Spleen (tissue), 7 donors: ENCODE results near the gene ANKK1.

Source experiments
- CTCF ChIP-seq, 11 experiments: fragments of 200-600 bp in 7 of 11; fragments of 450-650 bp in 4 of 11; sonication (generic) in 4 of 11; IDR thresholded peaks in 8 of 11; conservative IDR thresholded peaks in 3 of 11; 1 replicate in 7 of 11; 2 replicates in 4 of 11; pipeline versions ENCODE4 v1.4.0 to v1.8.0; 2016 to 2021; ENCODE audit warnings: antibody characterized with exemption in 11 of 11, inconsistent platforms in 4 of 11, mild to moderate bottlenecking in 1 of 11
- POLR2A ChIP-seq, 3 donors: fragments of 450-650 bp; IDR thresholded peaks; one replicate each; pipeline ENCODE4 v1.5.1; 2017; ENCODE audit warnings: antibody characterized with exemption in 3 of 3, mild to moderate bottlenecking in 1 of 3
- donor health status: DM: no; HTN: no; CAD: no; lungs with moderate emphysema.
- donor health status: DM: no; HTN: no; CAD: no.
- donor health status: DM: no; HTN: no; CAD: no.

DNA sequence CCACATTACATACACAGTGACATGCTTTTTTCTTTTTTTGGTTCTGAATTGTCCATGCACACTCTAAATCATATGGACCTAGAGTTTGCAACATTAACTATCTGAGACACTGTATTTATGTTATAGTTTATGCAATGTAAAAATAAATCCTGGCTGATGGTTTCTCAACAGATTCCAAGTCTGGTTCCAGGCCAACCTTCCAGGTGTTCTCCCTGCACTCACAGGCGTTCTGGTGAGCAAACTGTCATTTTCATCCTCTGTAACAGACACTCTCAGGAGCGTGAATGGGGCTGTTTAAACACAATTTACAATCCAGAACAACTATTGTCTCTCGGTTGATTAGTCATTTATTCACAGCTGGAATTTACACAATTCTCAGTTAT lies 36.5 kb upstream of the ANKK1 start:
- TF ChIP-seq POLR2A (IDR thresholded peaks at IDR 0.05): no peak
- no peak for TF ChIP-seq CTCF (IDR thresholded peaks at IDR 0.05 in 8 of 11, conservative IDR thresholded peaks at IDR 0.05 in 3 of 11)
